Measurements from ENCODE around the gene SNCG. TPM values are rescaled to one million over a fixed set of nuclear protein-coding genes. Genes with fewer than 3 reads are reported as not detected.

SNCG gene
- total RNA-seq, 1 experiment from 2014 or later, result 5.5 TPM

DNA sequence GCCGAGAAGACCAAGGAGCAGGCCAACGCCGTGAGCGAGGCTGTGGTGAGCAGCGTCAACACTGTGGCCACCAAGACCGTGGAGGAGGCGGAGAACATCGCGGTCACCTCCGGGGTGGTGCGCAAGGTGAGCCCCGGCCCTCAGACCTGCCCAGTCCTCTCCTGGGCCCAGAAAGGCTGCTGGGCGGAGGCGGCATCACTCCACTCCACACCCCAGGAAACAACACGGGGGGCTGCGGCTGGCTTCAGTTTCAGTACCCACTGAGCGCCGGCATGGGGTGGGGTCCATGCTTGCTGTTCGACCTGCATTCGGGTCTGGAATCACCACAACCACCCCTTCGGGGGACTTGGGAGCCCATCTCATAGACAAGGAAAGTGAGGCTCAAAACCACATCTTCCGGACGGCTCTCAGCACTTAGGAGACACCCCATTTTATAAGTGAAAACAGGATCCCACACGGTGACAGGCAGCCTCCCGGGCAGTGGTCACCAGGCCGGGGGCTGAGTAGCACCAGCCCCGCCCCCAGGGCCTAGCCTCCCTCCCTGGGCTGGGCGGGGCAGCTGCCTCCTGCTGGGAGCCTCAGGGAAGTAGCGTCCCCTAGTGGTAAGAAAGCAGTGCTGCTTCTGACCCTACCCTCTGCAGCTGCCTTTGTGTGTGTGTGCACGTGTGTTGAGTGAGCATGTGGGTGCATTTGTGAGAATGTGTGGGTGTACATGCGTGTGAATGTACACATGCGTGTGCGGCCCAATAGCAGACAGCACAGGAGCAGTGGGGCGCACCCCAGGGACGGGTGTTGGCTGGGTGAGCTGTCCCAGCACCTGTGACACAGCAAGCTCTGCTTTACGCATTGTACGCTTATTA, 1.8 kb downstream of the SNCG start:
- peaks cover 30 to 36% of the 10 kb centered on the region in 2 experiments for H3K4me1 Mint-ChIP-seq
- no peak overlapping the region for H3T11ph ChIP-seq (ENCODE audit: low read length)
- no peak overlapping the region for H3K4me2 ChIP-seq (ENCODE audit: insufficient read depth, insufficient read length, low read length)
- H3K79me1 ChIP-seq (ENCODE audit: insufficient read depth, low read depth, low read length, poor library complexity, severe bottlenecking), result no peaks in the 10 kb centered on the region
- no peaks in the 10 kb centered on the region for H3K36me3 Mint-ChIP-seq (ENCODE audit: insufficient read depth in 1 of 3, low read depth in 3 of 3)
- no peaks in the 10 kb centered on the region for H3K79me2 ChIP-seq (ENCODE audit: insufficient read depth, low read length)
- H2BK15ac ChIP-seq (ENCODE audit: low read depth, low read length), result 0 out of 2 replicates have a peak overlapping the region, but pooled peaks have one; percentile 56
- H3K9me3 Mint-ChIP-seq, result no peaks in the 10 kb centered on the region
- no peak overlapping the region for H2AK5ac ChIP-seq (ENCODE audit: insufficient read length, low read length)
- no peak overlapping the region for H3K27ac ChIP-seq (ENCODE audit: insufficient read length, low read depth, low read length)
- H3K9me3 ChIP-seq (ENCODE audit: control insufficient read depth, low read depth, low read length), result no peaks in the 10 kb centered on the region
- H4K20me1 ChIP-seq (ENCODE audit: control insufficient read depth, insufficient read depth, insufficient read length), result no peaks in the 10 kb centered on the region
- no peak overlapping the region for H3K4me3 Mint-ChIP-seq
- no peak overlapping the region for H4K8ac ChIP-seq (replicated peaks; ENCODE audit: insufficient read length, low read depth, low read length)
- peaks cover 3% of the 10 kb centered on the region; the same call in 1 of the 2 replicates for H3K4me1 ChIP-seq (ENCODE audit: insufficient read depth, low read length)
- WGBS (ENCODE audit: extremely low coverage, insufficient read length, low lambda C conversion rate), result no CpG with 5 or more reads among the region's 37 CpGs
- H3K18ac ChIP-seq (ENCODE audit: insufficient read length, low read depth, low read length), result peak overlapping the region; percentile 66
- no peak overlapping the region for H2AFZ ChIP-seq (ENCODE audit: low read length)
- H3K56ac ChIP-seq (ENCODE audit: insufficient read length, low read depth, low read length), result no peak overlapping the region
- H3K9ac ChIP-seq (ENCODE audit: extremely low read depth, insufficient read length, low read length), result no peak overlapping the region
- peak; percentile 79 for DNase-seq
- H3K23me2 ChIP-seq (ENCODE audit: insufficient read length, low read depth, low read length, poor library complexity, severe bottlenecking), result no peaks in the 10 kb centered on the region
- H2BK12ac ChIP-seq (ENCODE audit: insufficient read length, low read depth, low read length), result no peak overlapping the region
- no peak overlapping the region for H3K23ac ChIP-seq (ENCODE audit: insufficient read length, low read depth, low read length)
- peak; percentile 100 for TF ChIP-seq CTCF (conservative IDR thresholded peaks at IDR 0.05)
- H4K5ac ChIP-seq (ENCODE audit: insufficient read length, low read depth, low read length), result peak overlapping the region; percentile 6
- H3K14ac ChIP-seq (ENCODE audit: insufficient read depth, low read length), result peak overlapping the region; percentile 41; the same call in 1 of the 2 replicates
- no peaks in the 10 kb centered on the region; the same call in 1 of the 2 replicates for H3K27me3 Mint-ChIP-seq (ENCODE audit: low read depth)
- no peak overlapping the region for H2BK20ac ChIP-seq (ENCODE audit: low read depth, low read length, poor library complexity, severe bottlenecking)
- no peaks in the 10 kb centered on the region for H3K27me3 ChIP-seq (ENCODE audit: insufficient read depth, low read length)
- H3K4ac ChIP-seq (ENCODE audit: low read depth, low read length), result no peak overlapping the region; the same call in 1 of the 2 replicates
- H2BK120ac ChIP-seq (ENCODE audit: low read depth, low read length, poor library complexity, severe bottlenecking), result no peak overlapping the region
- no peak overlapping the region for H4K91ac ChIP-seq (ENCODE audit: insufficient read length, low read depth, low read length)
- H2BK5ac ChIP-seq (ENCODE audit: insufficient read length, low read length), result no peak overlapping the region
- peak overlapping the region in 1 of 3 experiments; percentile 96; a peak in 3 of 7 replicates for H3K27ac Mint-ChIP-seq
